ENCODE data around the gene TBX10.

DNA sequence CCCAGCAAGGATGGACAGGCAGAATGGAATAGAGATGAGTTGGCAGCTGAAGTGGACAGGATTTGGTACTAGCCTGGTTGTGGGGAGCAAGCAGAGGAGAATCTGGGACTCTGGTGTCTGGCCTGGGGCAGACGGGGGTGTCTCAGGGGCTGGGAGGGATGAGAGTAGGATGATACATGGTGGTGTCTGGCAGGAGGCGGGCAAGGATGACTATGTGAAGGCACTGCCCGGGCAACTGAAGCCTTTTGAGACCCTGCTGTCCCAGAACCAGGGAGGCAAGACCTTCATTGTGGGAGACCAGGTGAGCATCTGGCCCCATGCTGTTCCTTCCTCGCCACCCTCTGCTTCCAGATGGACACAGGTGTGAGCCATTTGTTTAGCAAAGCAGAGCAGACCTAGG lies 53.7 kb downstream of the TBX10 start:
- TF ChIP-seq POLR2A (IDR thresholded peaks at IDR 0.05) (no peak), CTCF (IDR thresholded peaks at IDR 0.05) (no peak), EP300 (IDR thresholded peaks at IDR 0.05) (no peak)

Measured in tibial nerve (tissue), 4 donors.